Measurements from ENCODE around the gene CFAP53. TPM values are rescaled to one million over a fixed set of nuclear protein-coding genes. Genes with fewer than 3 reads are reported as not detected.

Gene CFAP53
- polyA plus RNA-seq, 1 of the 3 experiments (the other 2 are of a cell fraction), result 1.6 TPM

- Histone ChIP-seq H3K4me1 (ENCODE audit: control insufficient read depth in 1 of 2, insufficient read depth in 2 of 2, low read depth in 1 of 2, low read length in 1 of 2) (peaks cover 0 to 2% of the 10 kb centered on the region in 2 experiments; a peak in 1 of 4 replicates), H2AFZ (ENCODE audit: low read depth) (no peak overlapping the region), H3K9me2 (no peaks in the 10 kb centered on the region), H3K36me3 (replicated peaks in 1 of 2; ENCODE audit: control insufficient read depth in 1 of 2, insufficient read depth in 2 of 2, low read length in 1 of 2) (no peaks in the 10 kb centered on the region), H4K20me1 (ENCODE audit: insufficient read depth) (no peaks in the 10 kb centered on the region), H3K4me2 (no peak overlapping the region), H3K9ac (no peak overlapping the region), H3K4me3 (ENCODE audit: low read depth in 2 of 2, low read length in 1 of 2) (no peak overlapping the region), H3F3A (replicated peaks; ENCODE audit: insufficient read depth) (no peaks in the 10 kb centered on the region), H3K79me2 (ENCODE audit: insufficient read depth) (no peaks in the 10 kb centered on the region), H3K27me3 (ENCODE audit: insufficient read depth) (no peaks in the 10 kb centered on the region; the same call in 1 of the 2 replicates), H3K9me3 (no peaks in the 10 kb centered on the region), H3K27ac (ENCODE audit: low read depth in 2 of 2, low read length in 1 of 2) (no peak overlapping the region)
- POLR2A ChIA-PET, result no interaction called here
- CTCF ChIA-PET, result interaction anchor here (0.6 to 3.3 kb wide), 6 partner anchors 10 to 221 kb away, joined by 3 to 14 read pairs (median 4); partner anchors contain the start of gene MYO5B
- no peak for TF ChIP-seq EZH2phosphoT487 (IDR thresholded peaks at IDR 0.05; ENCODE audit: borderline replicate concordance, low read depth)
- TF ChIP-seq EP300 (IDR thresholded peaks at IDR 0.05; ENCODE audit: borderline replicate concordance in 1 of 2, low read depth in 1 of 2, low read length in 1 of 2), result no peak
- no peak for TF ChIP-seq MXI1 (IDR thresholded peaks at IDR 0.05; ENCODE audit: low read depth, low read length)
- TF ChIP-seq PBX3 (IDR thresholded peaks at IDR 0.05), result no peak
- TF ChIP-seq ELF1 (IDR thresholded peaks at IDR 0.05), result no peak
- no peak for TF ChIP-seq FOXM1 (IDR thresholded peaks at IDR 0.05; ENCODE audit: low read depth)
- no peak for TF ChIP-seq SMC3 (IDR thresholded peaks at IDR 0.05; ENCODE audit: low read depth, low read length)
- no peak for TF ChIP-seq NRF1 (IDR thresholded peaks at IDR 0.05; ENCODE audit: low read depth, low read length)
- no peak for TF ChIP-seq REST (IDR thresholded peaks at IDR 0.05; ENCODE audit: low read depth, low read length)
- no peak for TF ChIP-seq GABPA (IDR thresholded peaks at IDR 0.05; ENCODE audit: low read depth)
- TF ChIP-seq ZBTB33 (IDR thresholded peaks at IDR 0.05; ENCODE audit: borderline replicate concordance, low read depth), result no peak
- no peak for TF ChIP-seq TCF12 (IDR thresholded peaks at IDR 0.05)
- no peak for TF ChIP-seq GATA2 (CRISPR knock-in tag; IDR thresholded peaks at IDR 0.05)
- TF ChIP-seq USF2 (IDR thresholded peaks at IDR 0.05; ENCODE audit: borderline replicate concordance, low read depth, low read length), result no peak
- TF ChIP-seq MAX (IDR thresholded peaks at IDR 0.05; ENCODE audit: low read depth), result no peak
- TF ChIP-seq FOXJ3 (CRISPR knock-in tag; IDR thresholded peaks at IDR 0.05), result no peak
- TF ChIP-seq RCOR1 (IDR thresholded peaks at IDR 0.05; ENCODE audit: low read length), result no peak
- TF ChIP-seq MEF2A (IDR thresholded peaks at IDR 0.05; ENCODE audit: borderline replicate concordance, low read depth), result no peak
- no peak for TF ChIP-seq RFX5 (IDR thresholded peaks at IDR 0.05; ENCODE audit: low read length)
- TF ChIP-seq YY1 (IDR thresholded peaks at IDR 0.05; ENCODE audit: low read depth), result no peak
- 12% methylated on average over 1 of the region's 1 CpG for WGBS (ENCODE audit: low lambda C conversion rate)
- DNase-seq, result no peak
These were observed 58.6 kb downstream of the CFAP53 start for GRCh38 chr18:50207722-50208121.
